T-helper 1 cell treated with Interleukin-12 subunit alpha and Interleukin-12 subunit beta and Interleukin-4 antibody, amounts not matched to agents 30 μg/mL and 1 μg/mL, for 36 hours (primary cell): ENCODE results near the gene PRPF31.

Source experiments
- H3K27ac Mint-ChIP-seq: one replicate; pipeline ENCODE4 v1.8.0; 2021; ENCODE audit warnings: mild to moderate bottlenecking, mixed read lengths
- H3K27me3 Mint-ChIP-seq: one replicate; pipeline ENCODE4 v1.8.0; 2021; ENCODE audit warnings: low read depth, mixed read lengths
- H3K36me3 Mint-ChIP-seq: one replicate; pipeline ENCODE4 v1.8.0; 2021; ENCODE audit warnings: low read depth, mixed read lengths
- H3K4me1 Mint-ChIP-seq: one replicate; pipeline ENCODE4 v1.8.0; 2021; ENCODE audit warnings: low read depth, mixed read lengths
- H3K4me3 Mint-ChIP-seq: one replicate; pipeline ENCODE4 v1.8.0; 2021; ENCODE audit warnings: mild to moderate bottlenecking, moderate library complexity, mixed read lengths
- H3K9me3 Mint-ChIP-seq: one replicate; pipeline ENCODE4 v1.8.0; 2021; ENCODE audit warnings: mixed read lengths

The PRPF31 gene

GRCh38 chr19:54127688-54128440, 12.3 kb downstream of the PRPF31 start:
- Mint-ChIP-seq H3K4me1 (no peaks in the 10 kb centered on the region), H3K36me3 (peaks cover 22% of the 10 kb centered on the region), H3K4me3 (no peak overlapping the region), H3K27ac (no peak overlapping the region), H3K27me3 (no peaks in the 10 kb centered on the region), H3K9me3 (no peaks in the 10 kb centered on the region)

- Mint-ChIP-seq H3K36me3 (peaks cover 16% of the 10 kb centered on the region), H3K27me3 (no peaks in the 10 kb centered on the region), H3K27ac (no peak overlapping the region), H3K9me3 (no peaks in the 10 kb centered on the region), H3K4me1 (no peaks in the 10 kb centered on the region), H3K4me3 (no peak overlapping the region)
Observed at GRCh38 chr19:54128441-54128725, 12.8 kb downstream of the PRPF31 start.

GRCh38 chr19:54128796-54129616, 13.5 kb downstream of the PRPF31 start:
- H3K36me3 Mint-ChIP-seq = peaks cover 16% of the 10 kb centered on the region
- no peaks in the 10 kb centered on the region for H3K27me3 Mint-ChIP-seq
- no peaks in the 10 kb centered on the region for H3K4me1 Mint-ChIP-seq
- H3K27ac Mint-ChIP-seq = no peak overlapping the region
- H3K9me3 Mint-ChIP-seq = no peaks in the 10 kb centered on the region
- no peak overlapping the region for H3K4me3 Mint-ChIP-seq

- Mint-ChIP-seq H3K27me3 (no peaks in the 10 kb centered on the region), H3K36me3 (peaks cover 16% of the 10 kb centered on the region), H3K9me3 (no peaks in the 10 kb centered on the region), H3K4me1 (peaks cover 5% of the 10 kb centered on the region), H3K27ac (no peak overlapping the region), H3K4me3 (no peak overlapping the region)
Observed at GRCh38 chr19:54129617-54129996, 14.1 kb downstream of the PRPF31 start.

DNA sequence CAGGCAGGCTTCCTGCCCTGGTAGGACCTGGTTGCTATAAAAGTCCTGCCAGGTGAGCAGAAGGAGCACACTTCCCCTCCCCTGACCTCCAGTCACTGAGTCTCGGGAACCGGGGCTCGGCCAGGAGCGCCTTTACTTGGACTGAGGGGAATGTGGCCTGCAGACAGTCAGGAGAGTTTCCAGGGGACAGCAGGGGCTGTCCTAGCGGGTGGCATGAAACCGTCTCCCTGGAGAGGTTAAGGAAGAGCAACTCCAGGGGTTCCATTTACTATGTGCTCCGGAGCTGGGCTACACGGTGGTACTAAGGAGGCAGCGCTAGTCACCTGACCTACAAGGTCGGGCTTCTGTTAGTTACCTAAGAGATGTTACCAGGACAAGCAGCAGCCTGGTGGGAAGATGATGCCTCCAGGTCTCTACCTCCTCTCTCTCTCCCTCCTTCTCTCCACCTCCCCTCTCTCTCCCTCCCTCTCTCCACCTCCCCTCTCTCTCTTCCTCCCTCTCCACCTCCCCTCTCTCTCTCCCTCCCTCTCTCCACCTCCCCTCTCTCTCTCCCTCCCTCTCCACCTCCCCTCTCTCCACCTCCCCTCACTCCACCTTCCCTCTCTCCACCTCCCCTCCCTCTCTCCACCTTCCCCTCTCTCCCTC, 17.9 kb downstream of the PRPF31 start:
- Mint-ChIP-seq H3K27me3 (no peaks in the 10 kb centered on the region), H3K36me3 (peaks cover under 1% of the 10 kb centered on the region), H3K27ac (no peak overlapping the region), H3K4me3 (no peak overlapping the region), H3K4me1 (peaks cover 13% of the 10 kb centered on the region), H3K9me3 (no peaks in the 10 kb centered on the region)

DNA sequence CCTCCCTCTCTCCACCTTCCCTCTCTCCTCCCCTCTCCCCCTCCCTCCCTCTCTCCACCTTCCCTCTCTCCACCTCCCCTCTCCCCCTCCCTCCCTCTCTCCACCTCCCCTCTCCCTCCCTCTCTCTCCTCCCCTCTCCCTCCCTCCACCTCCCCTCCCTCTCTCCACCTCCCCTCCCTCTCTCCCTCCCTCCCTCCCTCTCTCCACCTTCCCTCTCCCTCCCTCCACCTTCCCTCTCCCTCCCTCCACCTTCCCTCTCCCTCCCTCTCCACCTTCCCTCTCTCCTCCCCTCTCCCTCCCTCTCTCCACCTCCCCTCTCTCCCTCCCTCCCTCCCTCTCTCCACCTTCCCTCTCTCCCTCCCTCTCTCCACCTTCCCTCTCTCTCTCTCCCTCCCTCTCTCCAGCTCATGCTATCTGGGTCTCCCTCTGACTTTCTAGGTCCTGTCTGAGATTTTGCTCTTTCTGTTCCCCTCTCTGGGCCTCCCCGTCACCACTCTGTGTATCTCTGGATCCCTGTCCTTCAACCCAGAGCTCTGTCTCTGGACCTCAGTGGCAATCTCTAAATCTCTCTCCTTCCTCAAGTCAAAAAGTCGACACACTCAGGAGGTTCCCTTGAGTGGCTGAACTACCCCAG, 18.5 kb downstream of the PRPF31 start:
- Mint-ChIP-seq H3K27ac (peak overlapping the region; percentile 61), H3K27me3 (no peaks in the 10 kb centered on the region), H3K4me1 (peaks cover 19% of the 10 kb centered on the region), H3K36me3 (peaks cover 5% of the 10 kb centered on the region), H3K4me3 (no peak overlapping the region), H3K9me3 (no peaks in the 10 kb centered on the region)

DNA sequence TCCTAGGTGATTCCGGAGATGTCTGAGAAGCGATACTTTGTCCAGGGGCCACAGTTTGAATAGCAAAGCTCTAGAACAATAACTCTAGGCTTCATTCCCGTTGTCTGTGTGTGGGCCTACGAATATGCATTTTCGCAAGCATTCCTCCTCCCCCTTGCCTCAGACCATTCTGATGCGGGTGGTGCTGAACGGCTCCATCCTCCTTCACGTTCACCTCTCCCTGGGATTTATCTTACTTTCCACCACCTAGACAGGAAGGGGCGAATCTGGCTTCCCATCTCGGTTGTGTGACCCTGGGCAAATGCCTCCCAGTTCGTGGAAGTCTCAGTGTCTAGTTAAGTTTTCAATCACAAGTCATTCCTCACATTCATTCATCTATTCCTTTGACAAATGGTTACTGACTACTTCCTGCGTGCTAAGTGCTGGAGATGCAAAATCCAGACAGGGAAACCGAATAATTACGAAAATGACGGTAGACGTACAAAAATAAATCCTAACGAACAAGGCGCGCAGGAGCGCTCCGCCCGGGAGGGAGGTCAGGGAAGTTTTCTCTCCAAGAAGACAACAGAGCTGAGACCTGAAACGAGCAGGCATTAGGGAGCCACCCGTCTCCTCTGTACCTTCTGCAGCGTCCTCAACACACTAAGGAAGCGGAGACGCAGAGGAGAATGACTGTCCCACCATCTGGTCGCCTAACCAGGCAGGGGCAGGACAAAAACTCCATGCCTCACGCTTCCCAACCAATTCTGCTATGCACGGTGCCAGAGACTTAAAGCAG, 20.7 kb downstream of the PRPF31 start:
- Mint-ChIP-seq H3K9me3 (no peaks in the 10 kb centered on the region), H3K27ac (peak overlapping the region; percentile 82), H3K4me1 (peaks cover 32% of the 10 kb centered on the region), H3K27me3 (no peaks in the 10 kb centered on the region), H3K4me3 (peak overlapping the region; percentile 84), H3K36me3 (peaks cover 10% of the 10 kb centered on the region)

- H3K4me1 Mint-ChIP-seq = peaks cover 36% of the 10 kb centered on the region
- no peaks in the 10 kb centered on the region for H3K9me3 Mint-ChIP-seq
Observed at GRCh38 chr19:54136864-54137698, 21.5 kb downstream of the PRPF31 start.

DNA sequence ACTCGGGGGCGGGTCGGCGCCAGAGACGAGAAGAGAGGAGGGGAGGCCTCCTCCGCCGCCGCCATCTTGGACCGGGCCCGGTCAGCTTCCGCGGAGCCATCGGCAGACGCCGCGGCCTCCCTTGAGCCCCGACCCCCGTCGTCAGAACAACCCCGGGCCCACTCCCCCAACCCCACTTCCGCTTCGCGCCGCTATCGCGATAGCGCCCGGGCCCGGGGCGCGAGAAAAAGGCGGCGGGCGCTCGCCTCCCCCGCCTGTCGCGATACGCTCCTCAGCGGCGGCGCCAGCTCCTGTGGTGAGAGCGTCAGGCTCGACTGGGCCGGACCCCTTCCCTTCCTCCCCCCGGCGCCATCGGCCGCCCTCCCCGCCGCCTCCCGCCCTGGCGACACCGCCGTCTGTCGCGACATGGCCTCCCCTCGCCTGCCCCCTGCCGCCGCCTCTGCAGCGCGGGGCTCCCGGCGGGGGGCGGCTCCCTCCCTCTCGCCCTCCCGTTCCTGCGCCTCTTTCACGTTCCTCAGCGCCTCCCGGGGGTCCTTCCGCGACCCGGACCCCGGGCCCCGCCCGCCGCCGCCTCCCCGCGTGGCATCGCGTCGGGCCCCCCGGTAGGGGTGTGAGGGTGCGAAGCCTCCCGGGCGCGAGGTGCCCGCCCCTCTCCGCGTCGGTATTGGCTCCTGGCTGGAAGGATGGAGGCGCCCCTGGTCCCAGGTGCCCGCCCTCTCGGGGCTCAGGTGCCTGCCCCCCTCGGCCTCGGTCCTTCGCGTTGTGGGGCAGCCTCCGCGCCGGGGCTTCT, 22.3 kb downstream of the PRPF31 start, which contains the start of gene CNOT3:
CNOT3 (plus strand) TSS at position 64 of the 790 bp plus-strand sequence. CDS start 5,217 bp downstream, outside the sequence.
- Mint-ChIP-seq H3K36me3 (peaks cover 12% of the 10 kb centered on the region), H3K27me3 (no peaks in the 10 kb centered on the region), H3K4me3 (peak within 1 kb of the TSS; percentile 85), H3K9me3 (no peaks in the 10 kb centered on the region), H3K4me1 (peaks cover 36% of the 10 kb centered on the region), H3K27ac (peak within 1 kb of the TSS; percentile 88)

More at GRCh38 chr19:54136864-54137698, 21.5 kb downstream of the PRPF31 start:
- Mint-ChIP-seq H3K27me3 (no peaks in the 10 kb centered on the region), H3K36me3 (peaks cover 10% of the 10 kb centered on the region), H3K27ac (peak overlapping the region; percentile 82), H3K4me3 (peak overlapping the region; percentile 84)

GRCh38 chr19:54138489-54139256, 23.1 kb downstream of the PRPF31 start:
- Mint-ChIP-seq H3K27me3 (no peaks in the 10 kb centered on the region), H3K4me1 (peaks cover 36% of the 10 kb centered on the region), H3K27ac (peak overlapping the region; percentile 88), H3K36me3 (peaks cover 19% of the 10 kb centered on the region), H3K9me3 (no peaks in the 10 kb centered on the region), H3K4me3 (peak overlapping the region; percentile 85)

- H3K27me3 Mint-ChIP-seq = no peaks in the 10 kb centered on the region
- H3K4me3 Mint-ChIP-seq = no peak overlapping the region
- peaks cover 37% of the 10 kb centered on the region for H3K36me3 Mint-ChIP-seq
- no peaks in the 10 kb centered on the region for H3K9me3 Mint-ChIP-seq
- H3K27ac Mint-ChIP-seq = no peak overlapping the region
- peaks cover 25% of the 10 kb centered on the region for H3K4me1 Mint-ChIP-seq
Observed at GRCh38 chr19:54141356-54141755, 25.8 kb downstream of the PRPF31 start.

GRCh38 chr19:54142166-54142780, 26.7 kb downstream of the PRPF31 start:
- H3K27ac Mint-ChIP-seq = no peak overlapping the region
- H3K4me3 Mint-ChIP-seq = no peak overlapping the region
- H3K4me1 Mint-ChIP-seq = peaks cover 23% of the 10 kb centered on the region
- H3K9me3 Mint-ChIP-seq = no peaks in the 10 kb centered on the region
- no peaks in the 10 kb centered on the region for H3K27me3 Mint-ChIP-seq
- H3K36me3 Mint-ChIP-seq = peaks cover 44% of the 10 kb centered on the region
